ENCODE results near the gene CDK18. TPM values are rescaled to one million over a fixed set of nuclear protein-coding genes. Genes with fewer than 3 reads are reported as not detected.

The CDK18 gene
- total RNA-seq, 1 donor from 2014 or later: 36.6 TPM

DNA sequence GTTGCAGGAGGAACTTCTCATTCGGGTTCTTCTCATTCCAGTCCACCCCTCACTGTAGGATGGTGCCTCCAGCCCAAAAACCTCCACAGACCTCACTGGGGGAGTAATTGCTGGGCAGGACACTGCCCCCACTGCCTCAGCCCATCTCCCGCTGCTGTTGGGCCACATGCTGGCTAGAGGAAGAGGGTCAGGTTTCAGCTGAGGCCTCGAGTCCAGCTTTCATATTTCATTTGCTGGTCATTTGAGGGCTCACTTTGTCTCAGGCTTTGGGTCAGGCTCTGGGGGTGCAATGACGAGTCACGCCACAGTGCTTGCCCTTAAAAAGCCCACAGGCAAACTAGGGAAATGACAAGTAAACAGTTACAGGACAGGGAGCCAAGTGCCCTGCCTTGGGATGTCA is 9.3 kb downstream of the CDK18 start:
- peaks cover 38% of the 10 kb centered on the region for H3K4me1 ChIP-seq
- no peak for DNase-seq
- no peaks in the 10 kb centered on the region for H3K36me3 ChIP-seq
- H3K27ac ChIP-seq: no peak overlapping the region
- H3K27me3 ChIP-seq (ENCODE audit: low read depth): no peaks in the 10 kb centered on the region
- intact Hi-C loops (cut with DNase I): no loop called here
- TF ChIP-seq, protein P1, sequence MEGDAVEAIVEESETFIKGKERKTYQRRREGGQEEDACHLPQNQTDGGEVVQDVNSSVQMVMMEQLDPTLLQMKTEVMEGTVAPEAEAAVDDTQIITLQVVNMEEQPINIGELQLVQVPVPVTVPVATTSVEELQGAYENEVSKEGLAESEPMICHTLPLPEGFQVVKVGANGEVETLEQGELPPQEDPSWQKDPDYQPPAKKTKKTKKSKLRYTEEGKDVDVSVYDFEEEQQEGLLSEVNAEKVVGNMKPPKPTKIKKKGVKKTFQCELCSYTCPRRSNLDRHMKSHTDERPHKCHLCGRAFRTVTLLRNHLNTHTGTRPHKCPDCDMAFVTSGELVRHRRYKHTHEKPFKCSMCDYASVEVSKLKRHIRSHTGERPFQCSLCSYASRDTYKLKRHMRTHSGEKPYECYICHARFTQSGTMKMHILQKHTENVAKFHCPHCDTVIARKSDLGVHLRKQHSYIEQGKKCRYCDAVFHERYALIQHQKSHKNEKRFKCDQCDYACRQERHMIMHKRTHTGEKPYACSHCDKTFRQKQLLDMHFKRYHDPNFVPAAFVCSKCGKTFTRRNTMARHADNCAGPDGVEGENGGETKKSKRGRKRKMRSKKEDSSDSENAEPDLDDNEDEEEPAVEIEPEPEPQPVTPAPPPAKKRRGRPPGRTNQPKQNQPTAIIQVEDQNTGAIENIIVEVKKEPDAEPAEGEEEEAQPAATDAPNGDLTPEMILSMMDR (IDR thresholded peaks at IDR 0.05): no peak
- no peaks in the 10 kb centered on the region for H3K9me3 ChIP-seq
- no peak for ATAC-seq
- H3K4me3 ChIP-seq: no peak overlapping the region

DNA sequence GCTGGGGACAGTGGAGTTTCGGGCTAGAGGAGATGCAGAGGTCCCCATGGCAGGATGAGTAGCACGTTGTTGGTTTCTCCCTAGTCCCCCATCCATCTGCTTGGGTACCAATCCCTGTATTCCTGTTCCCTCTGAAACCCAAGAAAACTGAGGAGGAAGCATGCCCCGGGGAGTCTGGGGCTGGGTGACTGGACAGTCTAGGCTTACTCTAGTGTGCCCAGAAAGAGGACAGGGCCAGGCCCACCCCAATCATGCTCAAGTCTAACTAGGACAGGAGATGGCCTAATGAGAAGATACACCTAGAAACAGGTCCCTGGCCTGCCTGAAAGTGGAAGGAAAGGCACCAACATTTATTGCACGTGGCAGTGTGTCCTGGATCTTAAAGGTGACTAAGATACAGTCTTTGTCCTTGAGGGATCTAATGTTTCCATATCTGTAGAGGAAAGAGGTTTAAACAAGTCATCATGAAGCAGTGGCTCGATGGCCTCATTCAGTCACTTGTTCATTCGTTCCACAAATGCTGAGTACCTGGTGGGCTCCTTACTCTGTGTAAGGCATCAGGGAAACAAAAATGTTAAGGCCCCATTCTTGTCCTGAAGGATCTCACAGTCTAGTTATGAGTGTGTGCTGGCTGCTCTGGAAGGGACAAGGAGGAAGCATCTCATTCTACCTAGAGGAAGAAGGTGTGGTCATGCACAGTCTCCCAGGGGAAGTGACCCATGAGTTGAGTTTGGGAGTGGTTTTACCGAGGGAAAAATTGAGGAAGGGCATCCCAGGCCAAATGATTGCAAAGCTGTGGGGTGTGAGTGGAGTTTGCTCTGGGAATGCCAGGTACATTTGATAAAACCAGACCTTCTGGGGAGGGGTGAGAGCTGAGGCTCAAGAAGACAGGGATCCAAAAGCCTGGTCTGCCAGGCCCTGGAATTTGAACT is 10.0 kb downstream of the CDK18 start:
- ATAC-seq (no peak), DNase-seq (no peak)
- Histone ChIP-seq H3K36me3 (no peaks in the 10 kb centered on the region), H3K4me1 (peaks cover 41% of the 10 kb centered on the region), H3K9me3 (no peaks in the 10 kb centered on the region), H3K27ac (no peak overlapping the region), H3K27me3 (ENCODE audit: low read depth) (no peaks in the 10 kb centered on the region), H3K4me3 (no peak overlapping the region)
- TF ChIP-seq, protein P1 (IDR thresholded peaks at IDR 0.05): no peak
- intact Hi-C loops (cut with DNase I): no loop called here

DNA sequence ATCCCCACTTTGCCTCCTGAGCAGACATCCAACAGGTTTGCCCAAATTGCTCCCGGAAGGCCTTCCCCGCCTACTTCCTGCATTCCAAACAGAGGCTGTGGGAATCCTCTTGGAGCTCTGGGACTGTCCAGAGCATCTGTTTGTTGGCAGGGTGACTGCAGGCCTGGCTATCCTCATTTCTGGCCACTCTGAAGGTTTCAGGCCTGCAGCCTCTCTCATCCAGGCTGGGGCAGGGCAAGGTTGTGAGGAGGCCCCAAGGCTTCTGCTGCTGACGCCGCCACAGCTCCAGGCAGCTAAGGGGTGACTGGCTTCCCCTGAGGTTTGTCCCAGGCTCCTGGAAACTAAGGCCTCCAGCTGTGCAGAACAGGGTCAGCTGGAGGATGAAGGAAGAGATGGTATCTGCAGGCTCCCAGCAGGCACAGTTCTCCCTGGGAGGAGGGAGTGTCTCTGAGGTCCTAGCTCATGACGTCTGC is 11.3 kb downstream of the CDK18 start:
- Histone ChIP-seq H3K36me3 (no peaks in the 10 kb centered on the region), H3K27ac (peak overlapping the region; percentile 47), H3K9me3 (no peaks in the 10 kb centered on the region), H3K27me3 (ENCODE audit: low read depth) (no peaks in the 10 kb centered on the region), H3K4me1 (peaks cover 41% of the 10 kb centered on the region), H3K4me3 (no peak overlapping the region)
- DNase-seq (no peak), ATAC-seq (peak in 1 of 2 donors; percentile 25)
- TF ChIP-seq, protein P1 (IDR thresholded peaks at IDR 0.05): no peak
- intact Hi-C loops (cut with DNase I): no loop called here

DNA sequence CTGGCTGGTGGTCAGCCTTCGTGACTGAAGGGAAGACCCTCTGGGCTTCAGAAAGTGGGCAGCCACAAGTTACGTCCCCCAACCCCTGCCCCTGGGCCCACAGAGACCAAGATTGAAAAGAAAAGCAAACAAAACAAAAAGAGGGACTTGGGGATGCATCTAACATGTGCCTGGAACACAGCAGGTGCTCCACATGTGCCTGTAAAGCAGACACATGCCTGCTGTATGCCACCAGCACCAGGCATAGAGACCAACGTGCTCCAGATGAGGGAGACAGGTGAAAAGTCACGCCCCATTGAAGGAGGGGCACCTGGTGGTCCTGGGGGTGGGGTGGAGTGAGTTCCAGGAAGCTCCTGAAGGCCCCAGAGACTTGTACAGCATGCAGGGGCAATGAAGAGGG is 11.9 kb downstream of the CDK18 start:
- H3K4me1 ChIP-seq: peaks cover 41% of the 10 kb centered on the region
- no peak for ATAC-seq
- TF ChIP-seq, protein P1 (IDR thresholded peaks at IDR 0.05): no peak

DNA sequence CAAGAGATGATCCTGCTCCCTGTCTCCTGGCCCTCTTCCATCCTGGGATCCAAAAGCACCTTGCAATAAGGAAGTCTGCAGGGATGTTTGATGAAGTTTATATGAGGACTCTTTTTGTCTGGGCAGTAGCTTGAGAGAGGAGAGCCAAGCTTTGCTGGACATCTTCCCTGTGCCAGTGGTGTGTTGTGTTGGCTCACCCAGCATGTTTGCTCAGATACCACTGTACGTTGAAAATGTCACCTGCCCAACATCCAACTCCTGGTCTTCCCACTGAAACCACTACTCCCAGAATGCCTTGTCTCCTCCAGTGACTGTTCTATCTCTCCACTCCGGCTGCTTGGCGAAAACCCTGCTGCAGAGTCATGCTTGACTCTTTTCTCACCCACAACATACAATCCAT is 12.8 kb downstream of the CDK18 start:
- no peak overlapping the region for H3K27ac ChIP-seq
- H3K36me3 ChIP-seq: no peaks in the 10 kb centered on the region
- peaks cover 36% of the 10 kb centered on the region for H3K4me1 ChIP-seq
- intact Hi-C loops (cut with DNase I): no loop called here
- TF ChIP-seq, protein P1 (IDR thresholded peaks at IDR 0.05): no peak
- no peaks in the 10 kb centered on the region for H3K9me3 ChIP-seq
- no peaks in the 10 kb centered on the region for H3K27me3 ChIP-seq (ENCODE audit: low read depth)
- no peak overlapping the region for H3K4me3 ChIP-seq
- no peak for DNase-seq
- no peak for ATAC-seq

More for the DNA sequence above, 11.9 kb downstream of the CDK18 start:
- no peaks in the 10 kb centered on the region for H3K36me3 ChIP-seq
- intact Hi-C loops (cut with DNase I): no loop called here
- no peaks in the 10 kb centered on the region for H3K9me3 ChIP-seq
- no peak overlapping the region for H3K4me3 ChIP-seq
- H3K27me3 ChIP-seq (ENCODE audit: low read depth): no peaks in the 10 kb centered on the region
- peak overlapping the region; percentile 47 for H3K27ac ChIP-seq
- DNase-seq: no peak

All from lower lobe of right lung (tissue), 2 donors.